Prostate gland (tissue), 2 donors: ENCODE results near the gene ASIC4. TPM values are rescaled to one million over a fixed set of nuclear protein-coding genes. Genes with fewer than 3 reads are reported as not detected.

Experiments
- DNase-seq: peaks from one replicate; pipeline ENCODE4 v3.0.0-alpha.2; 2019; ENCODE audit warnings: low spot score
- H3K27ac ChIP-seq, 2 donors: fragments of 200-600 bp; sonication (generic); 2 replicates each; pipeline ENCODE4 v1.5.1; 2017 to 2019
- H3K27me3 ChIP-seq: fragments of 200-600 bp; sonication (generic); replicated peaks from 2 replicates; pipeline ENCODE4 v1.5.1; 2019; ENCODE audit not compliant: insufficient read depth
- H3K36me3 ChIP-seq, 2 donors: fragments of 200-600 bp; sonication (generic); 1 replicate in 1 of 2; 2 replicates in 1 of 2; pipeline versions ENCODE4 v1.5.1 to v1.8.1; 2017 to 2019
- H3K4me1 ChIP-seq: fragments of 200-600 bp; sonication (generic); replicated peaks from 2 replicates; pipeline ENCODE4 v1.5.1; 2019
- H3K4me3 ChIP-seq, 2 donors: fragments of 200-600 bp; sonication (generic); 2 replicates each; pipeline ENCODE4 v1.5.1; 2017 to 2019
- H3K9me3 ChIP-seq: fragments of 200-600 bp; sonication (generic); 2 replicates; pipeline ENCODE4 v1.5.1; 2017
- POLR2A ChIP-seq: fragments of 450-650 bp; IDR thresholded peaks from one replicate; pipeline ENCODE4 v1.6.1; 2016; ENCODE audit warnings: antibody characterized with exemption, mild to moderate bottlenecking
- POLR2AphosphoS5 ChIP-seq: sonication (generic); formaldehyde crosslinking; IDR thresholded peaks from one replicate; pipeline ENCODE4 v1.6.1; 2017; ENCODE audit warnings: antibody characterized with exemption
- WGBS: methylation state at CpG from one replicate; pipeline ENCODE4 v1.1.5; 2018; 5-methylcytosine and 5-hydroxymethylcytosine counted together
- intact Hi-C: fragments of 100-400 bp; cut with DNase I; formaldehyde crosslinking; loops from one replicate; pipeline ENCODE4 v1.14.2; 2022
- total RNA-seq, 2 donors: library from RNA; depleted of rRNA; stranded (reverse); fragments of >200 nt; gene quantifications; one replicate each; pipeline ENCODE4 v1.1.0, GENCODE V29; 2016
- TF ChIP-seq, protein P1 (sequence below), 4 experiments: fragments of 200-600 bp in 2 of 4; fragments of 450-650 bp in 2 of 4; sonication (generic) in 2 of 4; IDR thresholded peaks; 1 replicate in 3 of 4; 2 replicates in 1 of 4; pipeline ENCODE4 v1.5.1; 2016 to 2019; ENCODE audit warnings: antibody characterized with exemption in 4 of 4, mild to moderate bottlenecking in 2 of 4, moderate library complexity in 2 of 4

The ASIC4 gene
- total RNA-seq, 2 donors from 2014 or later = 0.09 to 0.45 TPM

DNA sequence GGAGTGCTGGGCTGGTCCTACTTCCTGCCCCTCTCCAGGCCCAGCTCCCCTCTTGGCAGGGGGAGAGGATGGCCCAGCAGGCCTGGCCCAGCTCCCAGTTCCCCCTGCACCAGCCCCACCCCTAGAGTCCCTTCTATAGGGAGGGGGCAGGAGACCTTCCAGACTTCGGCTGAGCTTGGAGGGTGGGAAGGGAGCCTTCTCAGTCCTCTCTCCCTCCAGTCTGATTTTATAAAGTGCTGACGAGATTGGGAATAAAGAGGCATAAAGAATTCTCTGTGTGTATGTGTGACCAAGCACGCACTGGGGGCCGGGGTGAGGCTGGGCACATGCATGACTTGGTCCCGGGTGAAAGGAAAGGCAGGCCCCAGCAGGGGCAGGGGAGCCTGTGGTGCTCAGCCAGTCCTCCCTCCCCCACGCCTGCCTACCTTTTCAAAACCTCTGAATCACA lies 24.2 kb downstream of the ASIC4 start:
- no peak overlapping the region for H3K27ac ChIP-seq
- TF ChIP-seq POLR2AphosphoS5 (no peak), POLR2A (no peak)
- TF ChIP-seq, protein P1, sequence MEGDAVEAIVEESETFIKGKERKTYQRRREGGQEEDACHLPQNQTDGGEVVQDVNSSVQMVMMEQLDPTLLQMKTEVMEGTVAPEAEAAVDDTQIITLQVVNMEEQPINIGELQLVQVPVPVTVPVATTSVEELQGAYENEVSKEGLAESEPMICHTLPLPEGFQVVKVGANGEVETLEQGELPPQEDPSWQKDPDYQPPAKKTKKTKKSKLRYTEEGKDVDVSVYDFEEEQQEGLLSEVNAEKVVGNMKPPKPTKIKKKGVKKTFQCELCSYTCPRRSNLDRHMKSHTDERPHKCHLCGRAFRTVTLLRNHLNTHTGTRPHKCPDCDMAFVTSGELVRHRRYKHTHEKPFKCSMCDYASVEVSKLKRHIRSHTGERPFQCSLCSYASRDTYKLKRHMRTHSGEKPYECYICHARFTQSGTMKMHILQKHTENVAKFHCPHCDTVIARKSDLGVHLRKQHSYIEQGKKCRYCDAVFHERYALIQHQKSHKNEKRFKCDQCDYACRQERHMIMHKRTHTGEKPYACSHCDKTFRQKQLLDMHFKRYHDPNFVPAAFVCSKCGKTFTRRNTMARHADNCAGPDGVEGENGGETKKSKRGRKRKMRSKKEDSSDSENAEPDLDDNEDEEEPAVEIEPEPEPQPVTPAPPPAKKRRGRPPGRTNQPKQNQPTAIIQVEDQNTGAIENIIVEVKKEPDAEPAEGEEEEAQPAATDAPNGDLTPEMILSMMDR (IDR thresholded peaks at IDR 0.05) = no peak
- H3K9me3 ChIP-seq = no peaks in the 10 kb centered on the region
- no peak for DNase-seq
- no peaks in the 10 kb centered on the region for H3K27me3 ChIP-seq
- 27% methylated on average over 6 of the region's 6 CpGs for WGBS
- H3K4me3 ChIP-seq = no peak overlapping the region
- intact Hi-C loops = loop anchor here (10.0 kb wide), 1 partner anchor 244 kb away; no protein-coding TSS in a partner anchor
- peaks cover 7% of the 10 kb centered on the region for H3K4me1 ChIP-seq
- H3K36me3 ChIP-seq = peaks cover 4 to 7% of the 10 kb centered on the region in 2 donors

DNA sequence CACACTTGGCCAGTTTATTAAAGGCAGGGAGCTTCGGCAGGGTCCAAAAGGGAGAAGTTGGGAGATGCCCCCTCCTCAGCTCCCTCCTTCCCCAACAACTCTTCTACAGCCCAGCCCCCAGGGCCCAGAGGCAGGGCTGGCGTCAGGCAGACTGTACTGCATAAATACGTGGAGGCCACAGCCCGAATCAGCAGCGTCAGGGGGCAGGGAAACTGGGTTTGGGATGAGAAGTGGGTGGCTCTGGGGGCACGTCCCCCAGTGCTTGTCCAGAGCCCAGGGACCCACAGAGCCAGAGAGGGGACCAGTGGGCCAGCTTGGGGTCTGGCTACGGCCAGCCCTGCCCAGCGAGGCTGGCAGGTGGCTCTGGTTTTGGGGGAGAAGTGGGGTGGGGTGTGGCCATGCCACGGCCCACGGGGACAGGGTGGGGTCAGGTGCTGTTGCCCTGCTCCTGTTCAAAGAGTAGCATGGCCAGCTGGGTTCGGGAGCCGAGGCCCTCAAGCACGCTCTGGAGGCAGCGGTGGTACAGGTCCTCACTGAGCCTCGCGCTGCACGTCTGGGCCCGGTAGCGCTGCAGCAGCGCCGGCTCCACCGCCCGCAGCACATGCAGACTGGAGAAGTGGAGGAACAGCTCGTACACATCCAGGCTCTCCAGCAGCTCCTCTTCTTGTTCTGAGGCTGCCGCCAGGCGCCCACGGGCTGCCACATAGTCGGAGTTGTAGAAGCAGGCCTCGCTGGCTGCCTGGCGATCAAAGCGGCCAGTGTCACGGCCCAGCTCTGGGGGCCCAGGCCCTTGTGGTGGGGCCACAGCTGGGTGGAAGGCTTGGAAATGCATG lies 24.9 kb downstream of the ASIC4 start:
- Histone ChIP-seq H3K36me3 (peaks cover 4 to 7% of the 10 kb centered on the region in 2 donors), H3K4me3 (no peak overlapping the region), H3K27ac (no peak overlapping the region), H3K4me1 (peaks cover 7% of the 10 kb centered on the region), H3K27me3 (no peaks in the 10 kb centered on the region), H3K9me3 (no peaks in the 10 kb centered on the region)
- WGBS = 71% methylated on average over 32 of the region's 32 CpGs
- DNase-seq = no peak
- no peak for TF ChIP-seq POLR2AphosphoS5
- TF ChIP-seq, protein P1 (IDR thresholded peaks at IDR 0.05) = no peak
- no peak for TF ChIP-seq POLR2A
- intact Hi-C loops = loop anchor here (10.0 kb wide), 1 partner anchor 244 kb away; no protein-coding TSS in a partner anchor

DNA sequence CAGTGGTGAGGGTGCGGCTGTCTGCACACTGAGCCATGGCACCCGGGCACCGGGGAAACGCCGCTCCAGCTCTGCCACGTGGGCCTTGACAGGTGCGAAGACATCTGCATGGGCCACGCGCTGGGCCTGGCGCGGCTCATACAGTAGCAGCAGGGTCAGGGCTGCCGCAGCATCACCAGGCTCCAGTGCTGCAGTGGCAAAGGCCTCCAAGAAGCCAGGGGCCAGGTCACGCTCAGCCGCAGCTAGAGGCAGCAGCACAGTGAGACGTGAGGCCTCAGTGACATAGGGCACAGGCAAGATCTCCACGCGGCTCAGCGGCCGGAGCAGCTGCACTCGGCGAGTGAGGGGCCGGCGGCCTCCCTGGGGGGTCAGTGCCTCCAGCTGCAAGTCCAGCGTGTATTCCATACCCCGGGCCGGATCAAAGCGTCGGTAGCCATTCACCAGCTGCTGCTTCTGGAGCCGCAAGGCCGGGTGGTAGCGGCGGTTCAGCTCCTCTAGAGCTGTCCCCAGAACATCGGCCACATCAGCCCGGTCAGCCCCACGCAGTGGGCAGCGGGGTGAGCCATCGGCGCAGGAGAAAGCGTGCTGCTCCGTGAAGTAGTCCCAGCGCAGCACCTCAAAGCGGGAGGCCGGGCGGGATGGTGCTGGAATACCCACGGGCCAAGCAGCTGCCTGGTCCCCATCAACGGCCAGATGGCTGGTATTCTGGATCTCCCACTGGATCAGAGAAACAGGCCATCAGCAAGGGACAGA lies 25.8 kb downstream of the ASIC4 start:
- TF ChIP-seq POLR2AphosphoS5 (no peak), POLR2A (no peak)
- TF ChIP-seq, protein P1 (IDR thresholded peaks at IDR 0.05) = no peak
- no peak overlapping the region for H3K4me3 ChIP-seq
- no peak overlapping the region for H3K27ac ChIP-seq
- DNase-seq = no peak
- intact Hi-C loops = loop anchor here (5.0 to 10.0 kb wide), 2 partner anchors 57 to 245 kb away; partner anchors contain the start of gene STK11IP
- H3K4me1 ChIP-seq = peaks cover 11% of the 10 kb centered on the region
- H3K9me3 ChIP-seq = no peaks in the 10 kb centered on the region
- H3K27me3 ChIP-seq = no peaks in the 10 kb centered on the region
- peaks cover 4 to 7% of the 10 kb centered on the region in 2 donors for H3K36me3 ChIP-seq
- WGBS = 91% methylated on average over 38 of the region's 46 CpGs

DNA sequence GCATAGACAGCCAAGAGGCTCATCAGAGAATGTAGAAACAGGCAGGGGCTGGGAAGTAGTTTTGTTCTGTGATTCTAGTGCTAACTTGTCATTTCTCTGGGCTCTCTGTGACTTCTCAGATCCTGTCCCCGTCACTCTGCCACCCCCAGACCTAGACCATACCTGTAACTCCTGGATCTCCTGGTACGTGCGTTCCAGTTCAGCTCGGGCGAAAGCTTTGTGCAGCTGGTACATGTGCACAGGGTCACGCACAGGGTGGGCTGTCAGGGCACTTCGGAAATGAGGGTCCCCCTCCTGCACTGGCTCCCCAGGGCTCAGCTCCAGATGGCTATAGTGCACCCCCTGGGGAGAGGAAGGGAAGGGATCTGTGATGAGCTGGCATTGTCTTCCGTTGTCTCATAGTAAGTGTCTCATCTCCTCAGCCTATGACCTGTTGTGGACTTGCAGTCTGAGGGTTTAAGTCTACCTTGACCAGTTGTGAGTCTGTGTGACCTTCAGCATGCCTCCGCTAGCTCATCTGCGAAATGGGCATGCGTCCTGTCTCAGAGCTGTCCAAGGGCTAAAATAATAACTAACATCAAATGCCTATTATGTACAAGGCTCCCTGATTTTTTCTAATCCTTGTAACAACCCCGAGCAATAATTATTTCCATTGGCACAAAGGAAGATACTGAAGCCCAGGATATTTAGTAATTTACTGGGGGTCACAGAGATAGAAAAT lies 26.7 kb downstream of the ASIC4 start:
- Histone ChIP-seq H3K27ac (no peak overlapping the region), H3K4me3 (no peak overlapping the region), H3K36me3 (peaks cover 4 to 7% of the 10 kb centered on the region in 2 donors), H3K9me3 (no peaks in the 10 kb centered on the region), H3K4me1 (peaks cover 11% of the 10 kb centered on the region), H3K27me3 (no peaks in the 10 kb centered on the region)
- intact Hi-C loops = loop anchor here (5.0 kb wide), 1 partner anchor 56 kb away; the partner anchor contains the start of gene STK11IP
- WGBS = 92% methylated on average over 12 of the region's 12 CpGs
- TF ChIP-seq POLR2A (no peak), POLR2AphosphoS5 (no peak)
- TF ChIP-seq, protein P1 (IDR thresholded peaks at IDR 0.05) = no peak
- no peak for DNase-seq
